ENCODE data around the gene RAB31.

- TF ChIP-seq CTCF (IDR thresholded peaks at IDR 0.05) (no peak), POLR2AphosphoS5 (IDR thresholded peaks at IDR 0.05; ENCODE audit: insufficient read depth in 1 of 2, low read depth in 1 of 2) (no peak), POLR2A (IDR thresholded peaks at IDR 0.05) (no peak)
Observed at GRCh38 chr18:9786631-9787030, 78.5 kb downstream of the RAB31 start.
